GM12892 (cell line): ENCODE results near the gene ARHGEF4.

Experiments used
- DNase-seq: peaks from one replicate; pipeline ENCODE4 v3.0.0; 2011; ENCODE audit not compliant: insufficient read length
- FAIRE-seq: peaks from 2 replicates; lab custom pipeline; 2011; peaks lifted over from hg19 to GRCh38; lab: Jason Lieb, UNC
- POLR2A ChIP-seq: IDR thresholded peaks from 2 replicates; pipeline ENCODE4 v1.6.1; 2011; ENCODE audit warnings: low read depth, low read length, control low read depth
- POLR2AphosphoS5 ChIP-seq: IDR thresholded peaks from 2 replicates; pipeline ENCODE4 v1.6.1; 2011; ENCODE audit warnings: low read depth, low read length, control low read depth
- TAF1 ChIP-seq: IDR thresholded peaks from 2 replicates; pipeline ENCODE4 v1.6.1; 2011; ENCODE audit warnings: low read depth, mild to moderate bottlenecking, control low read depth, low read length, borderline replicate concordance

ARHGEF4 gene

DNA sequence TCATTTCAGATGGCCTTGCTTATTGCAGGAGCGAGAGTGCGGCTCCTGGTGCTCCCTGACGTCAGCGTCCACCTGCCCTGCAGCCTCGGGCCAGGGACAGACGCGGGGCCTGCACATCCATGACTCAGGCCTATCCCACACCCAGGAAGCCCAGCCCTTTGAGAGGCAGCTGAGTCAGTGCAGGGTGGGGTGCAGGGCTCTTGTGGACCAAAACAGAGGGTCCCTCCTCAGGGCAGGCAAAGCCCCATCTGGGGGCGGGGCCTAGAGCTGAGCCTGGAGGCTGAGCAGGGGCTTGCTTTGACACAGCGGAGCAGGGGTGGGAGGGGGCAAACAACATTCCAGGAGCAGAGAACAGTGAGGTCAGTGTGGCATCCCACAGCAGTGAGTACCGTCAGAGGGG lies 7.7 kb upstream of the ARHGEF4 start:
- no peak for TF ChIP-seq TAF1
- TF ChIP-seq POLR2A: no peak
- TF ChIP-seq POLR2AphosphoS5: no peak

GRCh38 chr2:130830538-130830937 lies 6.2 kb upstream of the ARHGEF4 start:
- no peak for TF ChIP-seq POLR2A
- TF ChIP-seq TAF1: no peak
- no peak for TF ChIP-seq POLR2AphosphoS5
- FAIRE-seq: no peak
- no peak for DNase-seq

More for the DNA sequence above, 7.7 kb upstream of the ARHGEF4 start:
- FAIRE-seq: no peak
- DNase-seq: no peak

GRCh38 chr2:130831356-130831755 lies 5.4 kb upstream of the ARHGEF4 start:
- DNase-seq (no peak), FAIRE-seq (no peak)
- TF ChIP-seq POLR2A (no peak), POLR2AphosphoS5 (no peak), TAF1 (no peak)

DNA sequence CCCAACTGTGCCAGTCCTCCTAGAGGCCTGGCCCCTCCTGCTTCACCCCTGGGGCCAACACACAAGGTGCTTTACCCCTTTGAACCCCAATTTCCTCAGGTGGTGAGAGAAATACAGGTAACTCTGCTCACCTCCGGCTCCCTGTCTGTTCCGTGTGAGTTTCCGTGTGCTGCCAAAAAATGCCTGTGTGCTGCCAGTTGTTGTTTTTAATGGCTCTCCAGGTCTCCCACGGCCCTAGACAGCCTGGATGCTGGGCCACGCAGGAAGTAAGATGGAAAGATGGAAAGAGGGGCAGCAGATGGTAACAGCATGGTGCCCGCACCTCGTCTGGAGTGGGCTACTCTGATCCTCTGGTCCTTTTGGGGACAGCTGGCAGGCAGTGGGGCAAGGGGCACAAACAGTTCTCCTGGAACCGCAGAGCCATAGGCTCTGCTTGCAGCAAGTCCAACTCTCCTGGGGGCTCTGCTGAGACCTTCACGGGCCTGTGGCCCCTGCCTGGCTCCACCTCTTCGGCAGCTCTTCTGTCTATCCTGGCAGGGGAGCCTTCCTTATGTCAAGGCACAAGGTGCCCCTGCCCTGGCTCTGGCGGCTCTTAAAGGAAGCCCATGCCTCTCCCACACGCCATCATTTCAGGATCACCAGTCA lies 4.3 kb upstream of the ARHGEF4 start:
- DNase-seq (no peak), FAIRE-seq (no peak)
- TF ChIP-seq POLR2A (no peak), TAF1 (no peak), POLR2AphosphoS5 (no peak)

DNA sequence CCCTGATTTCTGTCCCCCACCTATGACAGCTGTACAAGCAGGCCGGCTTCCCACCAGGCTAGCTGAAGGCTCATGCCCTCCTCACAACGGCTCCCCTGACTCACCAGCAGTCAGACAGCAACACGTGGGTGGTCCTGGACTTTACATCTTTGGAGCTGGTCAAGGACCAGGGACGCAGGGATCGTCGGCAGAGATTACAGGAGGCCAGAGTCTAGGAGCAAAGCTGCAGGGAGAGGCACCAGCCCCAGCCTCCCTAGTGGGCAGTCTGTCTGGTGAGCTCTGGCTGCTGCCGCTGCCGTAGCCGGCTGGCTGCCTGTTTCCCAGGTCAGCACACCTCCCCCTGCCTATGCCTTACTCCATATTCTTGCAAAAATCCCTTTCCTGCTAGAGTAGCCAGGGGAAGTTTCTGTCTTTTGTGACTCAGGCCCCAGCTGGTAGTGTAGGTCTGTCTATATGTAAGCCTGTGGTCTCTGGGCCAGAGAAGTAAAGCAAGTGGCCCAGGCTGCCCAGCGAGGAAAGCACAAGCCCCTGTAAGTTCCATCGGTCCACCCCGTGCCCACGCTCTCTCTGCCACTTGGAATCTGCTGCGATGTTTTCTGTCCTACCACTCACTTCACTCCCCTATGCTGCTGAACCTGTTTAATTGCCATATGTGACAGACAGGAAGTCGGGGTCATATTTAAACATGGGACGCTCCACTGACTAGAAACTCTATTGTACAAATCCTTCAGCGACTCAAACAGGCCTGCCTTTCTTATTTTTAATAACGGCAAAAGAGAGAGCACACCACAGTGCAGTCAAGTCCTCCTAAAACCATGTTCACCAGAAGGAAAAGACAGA lies 2.4 kb upstream of the ARHGEF4 start:
- DNase-seq (no peak), FAIRE-seq (no peak)
- TF ChIP-seq POLR2AphosphoS5 (no peak), TAF1 (no peak), POLR2A (no peak)

DNA sequence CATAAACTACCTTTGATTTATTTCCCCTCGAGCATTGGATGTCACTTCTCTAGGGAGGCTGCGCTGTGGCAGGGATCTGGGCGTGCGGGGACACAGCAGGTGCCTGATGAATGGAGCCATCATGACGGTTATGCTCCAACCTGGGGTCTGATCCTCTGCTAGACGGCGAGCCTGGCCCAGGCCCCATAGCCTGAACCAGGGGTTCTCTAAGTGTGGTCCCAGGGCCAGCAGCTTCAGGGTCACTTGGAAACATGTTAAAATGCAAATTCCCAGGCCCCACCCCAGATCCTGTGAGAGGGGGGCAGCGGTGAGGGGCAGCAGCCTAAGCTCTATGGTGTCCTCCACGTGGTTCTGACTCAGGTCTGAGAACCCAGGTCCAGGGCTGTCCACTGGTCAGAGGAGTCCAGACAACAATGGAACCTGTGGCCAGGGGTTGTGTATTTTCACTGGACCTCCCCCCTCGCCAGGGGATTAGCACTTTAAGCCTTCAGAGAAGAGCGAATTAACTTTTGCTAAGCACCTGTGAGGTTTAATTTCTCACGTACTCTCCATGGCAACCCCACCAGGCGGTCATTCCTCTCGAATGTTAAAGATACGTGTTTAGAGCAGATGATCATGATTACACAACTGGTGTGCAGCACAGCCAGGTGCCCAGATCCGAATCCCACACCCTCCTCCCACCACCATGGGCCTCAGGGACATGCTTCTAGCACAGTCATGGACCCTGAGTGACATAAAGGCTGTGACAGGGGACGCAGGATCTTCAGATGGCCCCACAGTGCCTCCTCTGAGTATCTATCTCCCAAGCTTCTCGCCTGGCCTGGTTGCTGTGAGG lies 1.6 kb upstream of the ARHGEF4 start:
- FAIRE-seq (no peak), DNase-seq (no peak)
- TF ChIP-seq POLR2AphosphoS5 (no peak), TAF1 (no peak)

DNA sequence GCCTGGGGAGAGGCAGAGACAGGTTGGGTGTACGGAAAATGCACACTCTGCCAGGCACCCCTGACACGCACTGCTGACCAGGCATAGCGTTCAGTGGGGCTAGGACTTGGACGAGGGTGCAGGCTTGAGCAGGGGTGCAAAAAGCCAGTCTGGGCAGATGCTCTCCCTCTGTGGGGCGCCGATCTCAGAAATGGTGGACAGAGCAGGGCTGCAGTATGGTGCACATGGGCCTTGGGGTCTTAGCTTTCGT lies 1.0 kb upstream of the ARHGEF4 start:
- TF ChIP-seq POLR2A (no peak), POLR2AphosphoS5 (no peak), TAF1 (no peak)
- FAIRE-seq (no peak), DNase-seq (no peak)

GRCh38 chr2:130837175-130837810 lies 579 bp downstream of the ARHGEF4 start:
- no peak for DNase-seq
- no peak for FAIRE-seq
- TF ChIP-seq POLR2AphosphoS5 (no peak), POLR2A (no peak), TAF1 (no peak)

DNA sequence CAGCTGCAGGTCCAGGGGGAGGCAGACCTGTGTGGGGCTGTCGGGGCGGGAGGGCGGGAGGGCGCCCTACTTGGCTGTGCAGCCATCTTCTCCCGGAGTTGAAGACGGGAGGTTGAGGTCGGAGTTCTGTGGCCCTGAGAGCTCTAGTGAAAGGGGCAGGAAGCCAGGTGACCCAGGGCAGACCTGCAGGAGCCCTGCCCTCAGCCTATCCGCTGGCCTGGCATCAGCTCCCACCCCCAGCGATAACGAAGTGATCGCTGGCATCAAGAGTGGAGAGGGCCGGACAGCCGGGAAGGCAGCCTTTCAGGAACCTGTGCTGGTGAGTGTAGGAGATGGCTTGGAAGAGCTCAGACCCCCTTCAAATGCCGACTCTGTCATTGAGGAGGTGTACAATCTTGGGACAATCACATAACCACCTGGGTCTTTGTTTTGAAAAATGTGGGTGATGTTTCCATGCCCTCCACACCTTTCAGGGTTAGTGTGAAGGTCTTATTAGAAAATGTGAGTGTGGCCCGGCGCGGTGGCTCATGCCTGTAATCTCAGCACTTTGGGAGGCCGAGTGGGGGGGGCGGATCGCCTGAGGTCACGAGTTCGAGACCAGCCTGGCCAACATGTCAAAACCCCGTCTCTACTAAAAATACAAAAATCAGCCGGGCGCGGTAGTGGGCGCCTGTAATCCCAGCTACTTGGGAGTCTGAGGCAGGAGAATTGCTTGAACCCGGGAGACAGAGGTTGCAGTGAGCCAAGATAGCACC lies 1.3 kb downstream of the ARHGEF4 start:
- DNase-seq (no peak), FAIRE-seq (no peak)
- TF ChIP-seq POLR2A: no peak
- no peak for TF ChIP-seq POLR2AphosphoS5
- no peak for TF ChIP-seq TAF1

- DNase-seq (no peak), FAIRE-seq (no peak)
- no peak for TF ChIP-seq TAF1
- no peak for TF ChIP-seq POLR2A
- no peak for TF ChIP-seq POLR2AphosphoS5
These were observed 2.5 kb downstream of the ARHGEF4 start for GRCh38 chr2:130839011-130839780.

DNA sequence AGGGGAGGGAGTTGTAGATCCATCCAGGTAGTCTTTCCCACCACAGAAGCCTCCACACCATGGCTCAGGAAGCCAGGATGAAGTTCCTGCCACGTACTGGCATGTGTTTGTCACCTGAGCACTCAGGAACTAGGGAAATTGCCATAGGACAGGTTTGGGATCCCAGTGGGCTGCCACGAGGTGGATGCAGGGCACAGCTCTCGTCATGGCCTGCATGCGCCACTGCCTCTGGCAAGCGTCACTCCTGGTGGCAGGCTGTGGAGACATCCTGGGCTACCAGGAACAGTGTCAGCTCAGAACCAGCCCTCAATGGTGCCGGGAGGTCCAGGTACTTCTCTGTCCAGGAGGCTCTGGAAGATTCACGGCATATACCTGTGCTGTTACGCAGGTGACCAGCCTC lies 3.8 kb downstream of the ARHGEF4 start:
- TF ChIP-seq POLR2AphosphoS5: no peak
- TF ChIP-seq POLR2A: no peak
- TF ChIP-seq TAF1: no peak
- DNase-seq (no peak), FAIRE-seq (no peak)

- FAIRE-seq: no peak
- no peak for DNase-seq
- no peak for TF ChIP-seq POLR2AphosphoS5
- no peak for TF ChIP-seq POLR2A
- TF ChIP-seq TAF1: no peak
These were observed 5.1 kb downstream of the ARHGEF4 start for GRCh38 chr2:130841741-130842365.
